Activated CD8-positive, alpha-beta memory T cell treated with anti-CD3 and anti-CD28 coated beads for 4 hours (primary cell): ENCODE data around the gene PRSS23.
"Not testable (repeated sequence)": the region's sequence is repeated elsewhere in the genome, so short reads cannot be mapped to it uniquely, and the experiment has no call there.

Experiments
- DNase-seq, 2 donors: peaks; one replicate each; pipeline ENCODE4 v3.0.0-alpha.2; 2020; ENCODE audit warnings: low read depth in 2 of 2

The PRSS23 gene

GRCh38 chr11:86814775-86815174, 14.4 kb downstream of the PRSS23 start:
- no peak for DNase-seq

GRCh38 chr11:86815726-86816125, 15.4 kb downstream of the PRSS23 start:
- DNase-seq, result no peak

- DNase-seq, result no peak
Measured at GRCh38 chr11:86816251-86816726, 15.9 kb downstream of the PRSS23 start.

GRCh38 chr11:86818462-86819192, 18.3 kb downstream of the PRSS23 start:
- DNase-seq, result no peak

GRCh38 chr11:86824139-86824538, 23.8 kb downstream of the PRSS23 start:
- not testable (repeated sequence) for DNase-seq

GRCh38 chr11:86834376-86834775, 34.0 kb downstream of the PRSS23 start:
- not testable (repeated sequence) for DNase-seq

GRCh38 chr11:86844762-86845508, 44.6 kb downstream of the PRSS23 start:
- DNase-seq, result not testable (repeated sequence)

- DNase-seq, result no peak
Measured at GRCh38 chr11:86848132-86848531, 47.8 kb downstream of the PRSS23 start.

GRCh38 chr11:86849679-86850078, 49.3 kb downstream of the PRSS23 start:
- DNase-seq, result no peak
